ENCODE measurements around the gene SYNE2. TPM values are rescaled to one million over a fixed set of nuclear protein-coding genes. Genes with fewer than 3 reads are reported as not detected.

The SYNE2 gene
- total and polyA plus RNA-seq, 9 donors = 29.1 to 66.9 (median 50.0) TPM

DNA sequence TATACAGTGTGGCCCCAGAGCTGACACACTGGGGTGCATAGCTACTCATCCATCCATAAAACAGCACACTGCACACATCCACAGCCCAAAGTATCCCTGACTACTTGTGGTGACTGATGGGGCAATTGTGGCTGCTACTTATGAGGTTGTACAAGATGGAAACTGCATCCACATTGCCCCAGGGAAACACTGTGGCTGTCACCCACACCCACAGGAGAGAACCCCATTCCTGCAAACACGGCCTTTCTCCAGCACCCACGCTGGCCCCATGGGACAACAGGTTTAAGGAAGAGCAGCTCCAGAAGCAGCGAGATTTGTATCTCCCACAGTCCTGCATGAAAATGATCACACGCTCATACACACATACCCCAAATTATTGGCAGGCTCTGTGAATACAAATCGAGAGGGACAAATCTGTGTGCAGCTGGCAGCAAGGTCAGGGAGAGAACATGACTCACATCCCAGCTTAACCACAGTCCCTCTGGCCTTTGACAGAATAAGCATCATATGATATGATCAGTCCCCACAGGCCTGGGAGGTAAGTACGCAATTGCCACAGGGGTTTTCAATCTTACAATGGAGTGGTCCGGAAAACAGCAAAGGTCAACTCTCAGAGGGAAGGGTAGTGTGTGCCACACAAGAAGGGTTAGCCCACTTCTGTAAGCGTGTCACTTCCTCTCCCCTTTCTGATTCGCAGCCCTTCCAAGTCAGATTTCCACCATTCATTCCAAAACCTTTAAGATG lies 379.5 kb downstream of the SYNE2 start:
- H3K9me3 ChIP-seq (replicated peaks; ENCODE audit: control insufficient read depth, low read depth, low read length) = no peaks in the 10 kb centered on the region
- peaks cover 33% of the 10 kb centered on the region for H3K36me3 ChIP-seq (ENCODE audit: control insufficient read depth, insufficient read depth, low read length)
- no peak overlapping the region for H3K4me3 ChIP-seq (ENCODE audit: low read length)
- H3K27me3 ChIP-seq (ENCODE audit: control insufficient read depth, insufficient read depth, low read length) = no peaks in the 10 kb centered on the region
- WGBS (ENCODE audit: insufficient coverage) = 71% methylated on average over 5 of the region's 9 CpGs
- DNase-seq = no peak
- H3K27ac ChIP-seq (ENCODE audit: low read length) = no peak overlapping the region
- peaks cover 6% of the 10 kb centered on the region for H3K4me1 ChIP-seq (ENCODE audit: control insufficient read depth, insufficient read depth, low read length)

DNA sequence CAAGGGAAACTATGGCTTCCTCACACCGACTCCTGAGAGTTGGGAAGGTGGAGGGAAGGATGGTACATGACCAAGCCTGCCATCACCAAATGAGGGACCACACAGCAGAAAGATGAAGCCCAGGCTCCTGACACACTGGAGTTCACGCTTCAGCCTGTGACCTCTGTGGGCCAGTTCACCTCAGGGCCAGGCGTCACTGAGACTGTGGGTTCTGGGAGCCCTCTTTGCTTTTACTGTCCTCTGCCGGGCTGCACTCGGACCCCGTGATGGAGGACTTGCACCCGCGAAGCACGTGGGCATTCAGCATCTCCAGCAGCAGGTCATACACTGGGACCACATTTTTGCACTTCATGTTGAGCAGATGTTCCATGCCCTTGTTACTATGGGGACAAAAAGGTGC lies 380.1 kb downstream of the SYNE2 start:
- H3K27me3 ChIP-seq (ENCODE audit: control insufficient read depth, insufficient read depth, low read length) = no peaks in the 10 kb centered on the region
- H3K27ac ChIP-seq (ENCODE audit: low read length) = no peak overlapping the region
- peaks cover 27% of the 10 kb centered on the region for H3K36me3 ChIP-seq (ENCODE audit: control insufficient read depth, insufficient read depth, low read length)
- no peak overlapping the region for H3K4me3 ChIP-seq (ENCODE audit: low read length)
- no peak for DNase-seq
- H3K4me1 ChIP-seq (ENCODE audit: control insufficient read depth, insufficient read depth, low read length) = peaks cover 6% of the 10 kb centered on the region
- WGBS (ENCODE audit: insufficient coverage) = 93% methylated on average over 8 of the region's 9 CpGs
- no peaks in the 10 kb centered on the region for H3K9me3 ChIP-seq (replicated peaks; ENCODE audit: control insufficient read depth, low read depth, low read length)

DNA sequence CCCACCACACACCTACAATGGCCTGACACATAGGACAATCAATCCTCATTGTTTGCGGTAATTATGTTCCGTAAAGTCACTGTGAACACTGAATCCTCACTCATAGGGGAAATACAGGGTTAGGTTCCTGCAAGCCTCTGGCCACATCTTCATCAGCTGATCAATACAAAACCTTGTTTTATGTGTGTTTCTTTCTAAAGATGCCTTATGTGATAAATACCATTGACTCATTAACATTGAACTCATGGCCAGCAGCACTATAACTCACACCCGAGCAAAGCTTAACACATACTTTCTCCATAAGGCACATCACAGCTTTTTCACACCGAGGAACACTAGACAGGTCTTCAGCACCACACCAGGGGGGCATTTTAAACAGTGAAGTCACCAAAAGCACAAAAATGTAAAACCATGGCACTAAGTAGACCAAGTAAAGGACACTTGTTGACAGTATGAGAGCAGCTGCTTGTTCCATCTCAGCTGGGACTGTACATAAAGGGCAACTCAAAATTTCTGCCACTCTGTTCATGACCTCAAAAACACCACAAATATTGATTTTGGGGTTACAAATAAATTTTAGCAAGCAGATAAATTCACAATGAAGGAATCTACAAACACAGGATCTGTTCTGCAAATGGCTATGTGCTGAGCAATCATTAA lies 380.9 kb downstream of the SYNE2 start:
- DNase-seq = no peak
- Histone ChIP-seq H3K36me3 (ENCODE audit: control insufficient read depth, insufficient read depth, low read length) (peaks cover 21% of the 10 kb centered on the region), H3K4me1 (ENCODE audit: control insufficient read depth, insufficient read depth, low read length) (peaks cover 6% of the 10 kb centered on the region), H3K27me3 (ENCODE audit: control insufficient read depth, insufficient read depth, low read length) (no peaks in the 10 kb centered on the region), H3K4me3 (ENCODE audit: low read length) (no peak overlapping the region), H3K9me3 (replicated peaks; ENCODE audit: control insufficient read depth, low read depth, low read length) (no peaks in the 10 kb centered on the region), H3K27ac (ENCODE audit: low read length) (no peak overlapping the region)
- 83% methylated on average over 1 of the region's 4 CpGs for WGBS (ENCODE audit: insufficient coverage)

DNA sequence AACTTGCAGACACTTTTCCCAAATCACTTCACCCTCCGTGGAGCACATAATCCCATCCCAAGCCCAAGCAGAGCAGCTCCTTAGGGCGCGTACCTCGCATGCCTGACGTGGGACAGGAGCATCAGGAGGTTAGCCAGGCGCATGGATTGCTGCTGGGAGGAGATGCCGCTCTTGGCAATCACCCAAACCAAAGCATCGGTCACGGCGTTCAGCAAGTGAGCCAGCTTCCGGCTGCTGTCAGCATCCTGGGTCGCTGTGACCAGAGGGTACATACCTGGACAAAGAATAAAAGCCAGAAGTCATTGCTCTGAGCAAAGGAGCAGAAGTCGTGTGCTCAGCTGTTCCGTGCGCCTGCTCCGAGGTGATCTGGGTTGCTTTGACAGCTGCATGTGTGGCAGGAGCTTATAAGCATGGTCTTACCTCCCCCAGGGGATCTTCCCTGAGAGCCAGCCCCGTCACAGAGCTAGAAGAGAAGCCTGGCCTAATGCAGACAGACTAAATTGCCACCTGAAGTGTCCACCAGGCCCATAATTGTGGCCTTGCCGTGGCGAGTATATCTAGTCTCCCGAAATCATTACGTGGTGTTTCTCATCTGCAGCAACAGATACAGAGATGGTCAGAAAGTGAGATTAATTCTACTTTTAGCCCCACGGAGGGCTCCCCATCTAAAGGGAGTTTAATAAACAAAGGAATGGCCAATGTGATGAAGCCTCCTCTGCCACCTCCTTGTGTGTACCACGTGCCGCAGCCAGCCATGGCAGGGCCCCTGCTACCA lies 382.3 kb downstream of the SYNE2 start:
- Histone ChIP-seq H3K4me3 (ENCODE audit: low read length) (no peak overlapping the region), H3K27me3 (ENCODE audit: control insufficient read depth, insufficient read depth, low read length) (no peaks in the 10 kb centered on the region), H3K9me3 (replicated peaks; ENCODE audit: control insufficient read depth, low read depth, low read length) (no peaks in the 10 kb centered on the region), H3K4me1 (ENCODE audit: control insufficient read depth, insufficient read depth, low read length) (peaks cover 6% of the 10 kb centered on the region), H3K27ac (ENCODE audit: low read length) (no peak overlapping the region), H3K36me3 (ENCODE audit: control insufficient read depth, insufficient read depth, low read length) (peaks cover 12% of the 10 kb centered on the region)
- 57% methylated on average over 19 of the region's 24 CpGs for WGBS (ENCODE audit: insufficient coverage)
- no peak for DNase-seq

DNA sequence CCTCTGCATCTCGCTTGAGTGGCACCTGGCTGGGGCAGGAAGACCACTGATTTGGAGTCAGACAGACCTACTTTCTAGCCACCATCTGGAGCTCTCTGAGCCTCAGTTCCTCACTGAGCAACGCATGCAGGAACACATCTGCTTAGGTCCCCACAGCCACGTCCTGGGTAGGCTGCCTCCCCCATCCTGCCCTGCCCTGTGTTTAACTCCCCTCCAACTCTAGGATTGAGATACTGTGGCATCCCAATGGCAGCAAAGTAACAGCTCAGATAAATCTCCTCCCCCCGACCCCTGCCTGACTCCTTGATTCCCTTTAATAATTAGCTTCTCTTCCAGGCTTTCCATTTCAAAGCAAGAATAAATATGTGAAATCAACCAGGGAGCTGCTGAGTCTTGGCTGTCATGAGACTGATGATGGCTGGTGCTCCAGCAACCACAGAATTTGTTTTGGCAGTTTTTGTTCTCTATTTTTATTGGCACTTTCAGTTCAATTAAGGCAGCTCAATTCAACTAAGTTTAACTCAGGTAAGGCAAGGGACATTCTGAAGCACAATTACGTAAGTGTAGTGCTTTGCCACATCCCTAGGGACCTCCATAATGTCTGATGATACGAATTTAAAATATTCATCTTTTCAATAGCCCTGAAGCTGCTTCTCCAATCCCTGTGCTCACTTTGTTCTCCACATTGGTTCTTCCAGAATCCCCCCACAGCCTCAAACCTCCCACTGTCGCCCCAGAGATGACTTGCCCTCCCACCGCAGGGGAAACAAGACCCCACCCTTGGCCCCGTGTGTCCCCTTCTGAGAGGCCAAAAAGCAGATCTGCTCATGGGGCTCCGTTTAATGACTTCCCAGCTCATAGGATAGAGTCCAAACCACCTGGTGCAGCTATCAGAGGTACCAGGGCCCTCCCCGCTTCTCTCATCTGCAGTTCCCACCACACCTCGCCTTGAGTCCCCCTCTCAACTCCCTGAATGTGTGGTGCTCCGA lies 383.1 kb downstream of the SYNE2 start:
- Histone ChIP-seq H3K27ac (ENCODE audit: low read length) (no peak overlapping the region), H3K4me3 (ENCODE audit: low read length) (no peak overlapping the region), H3K4me1 (ENCODE audit: control insufficient read depth, insufficient read depth, low read length) (peaks cover 6% of the 10 kb centered on the region), H3K27me3 (ENCODE audit: control insufficient read depth, insufficient read depth, low read length) (no peaks in the 10 kb centered on the region), H3K36me3 (ENCODE audit: control insufficient read depth, insufficient read depth, low read length) (peaks cover 6% of the 10 kb centered on the region), H3K9me3 (replicated peaks; ENCODE audit: control insufficient read depth, low read depth, low read length) (no peaks in the 10 kb centered on the region)
- DNase-seq = no peak
- WGBS (ENCODE audit: insufficient coverage) = 67% methylated on average over 11 of the region's 13 CpGs

DNA sequence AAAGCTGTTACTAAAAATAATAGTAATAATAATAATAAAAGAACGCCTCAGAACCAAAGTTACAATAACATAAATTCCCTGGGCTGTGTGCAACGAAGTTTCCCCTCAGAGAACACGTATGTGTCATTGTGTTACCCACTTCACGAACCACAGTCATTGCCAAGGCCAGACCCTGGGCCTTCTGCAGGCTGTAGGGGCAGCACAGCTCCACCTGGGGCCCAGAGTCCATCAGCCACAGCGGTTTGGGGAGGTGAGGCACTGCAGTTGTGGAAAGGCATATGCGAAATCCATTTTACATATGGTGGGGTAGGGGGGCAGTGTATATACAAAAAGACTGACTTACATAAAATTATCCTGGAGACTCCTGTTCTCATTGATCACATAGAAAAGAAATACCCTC lies 385.2 kb downstream of the SYNE2 start:
- no peaks in the 10 kb centered on the region for H3K9me3 ChIP-seq (replicated peaks; ENCODE audit: control insufficient read depth, low read depth, low read length)
- H3K27ac ChIP-seq (ENCODE audit: low read length) = no peak overlapping the region
- H3K36me3 ChIP-seq (ENCODE audit: control insufficient read depth, insufficient read depth, low read length) = no peaks in the 10 kb centered on the region
- no peak overlapping the region for H3K4me3 ChIP-seq (ENCODE audit: low read length)
- no peak for DNase-seq
- H3K27me3 ChIP-seq (ENCODE audit: control insufficient read depth, insufficient read depth, low read length) = no peaks in the 10 kb centered on the region
- peaks cover 6% of the 10 kb centered on the region for H3K4me1 ChIP-seq (ENCODE audit: control insufficient read depth, insufficient read depth, low read length)
- 92% methylated on average over 2 of the region's 6 CpGs for WGBS (ENCODE audit: insufficient coverage)

DNA sequence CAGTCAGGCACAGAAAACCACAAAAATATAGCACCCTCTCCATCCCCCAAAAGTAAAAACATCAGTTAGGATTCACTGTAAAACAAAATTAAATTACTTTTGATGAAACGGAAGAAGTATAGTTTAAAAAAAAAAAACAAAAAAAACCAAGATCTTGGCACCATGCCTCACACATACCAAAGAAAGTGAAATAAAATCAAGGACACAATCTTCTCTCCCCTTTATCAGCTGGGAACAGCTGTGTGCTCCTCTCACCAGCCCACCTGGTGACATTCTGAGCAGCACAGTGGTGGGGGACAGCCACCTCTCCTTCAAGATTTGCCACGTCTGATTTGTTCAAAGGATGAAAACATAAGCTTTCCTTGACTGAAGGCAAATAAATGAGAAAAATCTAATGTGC lies 385.8 kb downstream of the SYNE2 start:
- no CpG with 5 or more reads among the region's 2 CpGs for WGBS (ENCODE audit: insufficient coverage)
- Histone ChIP-seq H3K27me3 (ENCODE audit: control insufficient read depth, insufficient read depth, low read length) (no peaks in the 10 kb centered on the region), H3K4me1 (ENCODE audit: control insufficient read depth, insufficient read depth, low read length) (peaks cover 6% of the 10 kb centered on the region), H3K27ac (ENCODE audit: low read length) (no peak overlapping the region), H3K36me3 (ENCODE audit: control insufficient read depth, insufficient read depth, low read length) (no peaks in the 10 kb centered on the region), H3K9me3 (replicated peaks; ENCODE audit: control insufficient read depth, low read depth, low read length) (no peaks in the 10 kb centered on the region), H3K4me3 (ENCODE audit: low read length) (no peak overlapping the region)
- no peak for DNase-seq

DNA sequence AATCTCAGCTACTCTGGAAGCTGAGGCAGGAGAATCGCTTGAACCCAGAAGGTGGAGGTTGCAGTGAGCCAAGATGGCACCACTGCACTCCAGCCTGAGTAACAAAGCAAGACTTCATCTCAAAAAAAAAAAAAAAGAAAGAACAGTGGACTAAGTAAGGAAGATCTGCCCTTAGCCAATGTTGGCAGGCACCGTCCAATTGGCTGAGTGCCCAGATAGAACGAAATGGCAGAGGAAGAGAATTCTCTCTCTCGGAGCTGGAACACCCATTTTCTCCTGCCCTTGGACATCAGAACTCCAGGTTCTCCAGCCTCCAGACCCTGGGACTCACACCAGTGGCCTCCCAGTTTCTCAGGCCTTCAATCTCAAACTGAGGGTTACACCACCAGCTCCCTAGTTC lies 391.5 kb downstream of the SYNE2 start:
- DNase-seq = peak; percentile 16
- 42% methylated on average over 4 of the region's 4 CpGs for WGBS (ENCODE audit: insufficient coverage)

DNA sequence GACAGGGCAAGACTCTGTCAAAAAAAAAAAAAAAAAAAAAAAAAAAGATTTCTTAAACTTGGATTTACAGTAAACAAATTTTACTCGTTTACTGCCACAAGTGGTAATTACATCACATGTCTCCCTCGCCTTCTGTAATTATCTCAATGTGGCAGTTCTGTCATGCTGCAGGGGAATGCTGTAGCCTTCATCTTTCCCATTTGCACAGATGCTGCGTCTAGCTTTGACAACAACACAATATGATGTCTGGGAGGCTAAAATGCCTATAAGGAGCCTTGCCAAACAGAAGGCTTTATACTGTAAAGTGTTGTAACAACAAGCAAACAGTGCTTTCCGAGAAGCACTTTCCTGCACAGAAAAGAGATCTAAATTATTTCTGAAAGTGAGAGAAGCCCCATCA lies 392.7 kb downstream of the SYNE2 start:
- Histone ChIP-seq H3K9me3 (replicated peaks; ENCODE audit: control insufficient read depth, low read depth, low read length) (no peaks in the 10 kb centered on the region), H3K4me3 (ENCODE audit: low read length) (no peak overlapping the region), H3K36me3 (ENCODE audit: control insufficient read depth, insufficient read depth, low read length) (no peaks in the 10 kb centered on the region), H3K27ac (ENCODE audit: low read length) (no peak overlapping the region), H3K4me1 (ENCODE audit: control insufficient read depth, insufficient read depth, low read length) (no peaks in the 10 kb centered on the region), H3K27me3 (ENCODE audit: control insufficient read depth, insufficient read depth, low read length) (no peaks in the 10 kb centered on the region)
- WGBS (ENCODE audit: insufficient coverage) = no CpG with 5 or more reads among the region's 4 CpGs
- DNase-seq = no peak

More for the DNA sequence above, 391.5 kb downstream of the SYNE2 start:
- H3K27ac ChIP-seq (ENCODE audit: low read length) = no peak overlapping the region
- no peaks in the 10 kb centered on the region for H3K9me3 ChIP-seq (replicated peaks; ENCODE audit: control insufficient read depth, low read depth, low read length)
- H3K27me3 ChIP-seq (ENCODE audit: control insufficient read depth, insufficient read depth, low read length) = no peaks in the 10 kb centered on the region
- H3K4me3 ChIP-seq (ENCODE audit: low read length) = no peak overlapping the region
- H3K36me3 ChIP-seq (ENCODE audit: control insufficient read depth, insufficient read depth, low read length) = no peaks in the 10 kb centered on the region
- no peaks in the 10 kb centered on the region for H3K4me1 ChIP-seq (ENCODE audit: control insufficient read depth, insufficient read depth, low read length)

Measured in muscle of leg (tissue), 11 donors.